ENCODE measurements around the gene ZFHX3.

DNA sequence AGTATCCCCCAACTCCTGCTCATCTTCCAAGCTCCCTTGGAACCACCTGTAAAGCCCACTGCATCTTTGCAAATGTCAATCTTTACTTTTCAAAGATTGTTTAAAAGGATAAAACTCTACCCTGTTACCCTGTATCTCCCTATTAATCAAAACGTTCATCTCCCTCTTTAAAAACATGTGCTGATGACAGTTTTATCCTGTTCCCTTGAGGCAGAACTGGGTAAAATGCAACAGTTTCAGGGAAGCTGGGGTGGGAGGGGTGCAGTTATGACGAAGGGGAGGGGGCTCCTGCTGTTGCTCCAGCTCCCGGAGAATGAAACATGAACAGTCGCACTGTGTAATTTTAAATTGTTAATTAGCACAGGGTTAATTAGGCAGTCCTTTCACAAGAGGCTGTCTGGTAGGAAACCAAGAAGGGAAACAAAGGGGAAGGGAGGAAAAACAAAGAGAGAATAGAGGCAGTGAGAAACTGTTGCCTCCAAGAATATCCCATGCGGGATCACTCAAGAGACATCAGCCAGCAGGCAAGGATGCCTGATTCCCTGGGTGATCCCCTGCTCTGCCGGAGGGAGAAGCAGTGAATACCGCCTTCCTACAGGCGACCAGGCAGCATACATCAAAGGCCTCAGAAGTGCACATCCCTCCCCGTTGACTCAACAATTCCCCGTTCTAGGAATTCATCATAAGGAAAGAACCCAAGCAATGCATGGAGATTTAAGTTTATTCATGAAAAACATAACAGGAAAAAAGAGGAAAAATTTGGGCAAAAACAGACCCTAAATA lies 84.2 kb downstream of the ZFHX3 start:
- TF ChIP-seq, protein P1, sequence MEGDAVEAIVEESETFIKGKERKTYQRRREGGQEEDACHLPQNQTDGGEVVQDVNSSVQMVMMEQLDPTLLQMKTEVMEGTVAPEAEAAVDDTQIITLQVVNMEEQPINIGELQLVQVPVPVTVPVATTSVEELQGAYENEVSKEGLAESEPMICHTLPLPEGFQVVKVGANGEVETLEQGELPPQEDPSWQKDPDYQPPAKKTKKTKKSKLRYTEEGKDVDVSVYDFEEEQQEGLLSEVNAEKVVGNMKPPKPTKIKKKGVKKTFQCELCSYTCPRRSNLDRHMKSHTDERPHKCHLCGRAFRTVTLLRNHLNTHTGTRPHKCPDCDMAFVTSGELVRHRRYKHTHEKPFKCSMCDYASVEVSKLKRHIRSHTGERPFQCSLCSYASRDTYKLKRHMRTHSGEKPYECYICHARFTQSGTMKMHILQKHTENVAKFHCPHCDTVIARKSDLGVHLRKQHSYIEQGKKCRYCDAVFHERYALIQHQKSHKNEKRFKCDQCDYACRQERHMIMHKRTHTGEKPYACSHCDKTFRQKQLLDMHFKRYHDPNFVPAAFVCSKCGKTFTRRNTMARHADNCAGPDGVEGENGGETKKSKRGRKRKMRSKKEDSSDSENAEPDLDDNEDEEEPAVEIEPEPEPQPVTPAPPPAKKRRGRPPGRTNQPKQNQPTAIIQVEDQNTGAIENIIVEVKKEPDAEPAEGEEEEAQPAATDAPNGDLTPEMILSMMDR (optimal IDR thresholded peaks at IDR 0.05 in 1 of 3, IDR thresholded peaks at IDR 0.05 in 1 of 3, conservative IDR thresholded peaks at IDR 0.05 in 1 of 3; ENCODE audit: extremely low read depth in 1 of 3, insufficient read depth in 2 of 3, low read length in 3 of 3), result no peak
- TF ChIP-seq EZH2 (IDR thresholded peaks at IDR 0.05; ENCODE audit: low read length), result no peak
